ENCODE data around the gene MED9.

MED9 gene

DNA sequence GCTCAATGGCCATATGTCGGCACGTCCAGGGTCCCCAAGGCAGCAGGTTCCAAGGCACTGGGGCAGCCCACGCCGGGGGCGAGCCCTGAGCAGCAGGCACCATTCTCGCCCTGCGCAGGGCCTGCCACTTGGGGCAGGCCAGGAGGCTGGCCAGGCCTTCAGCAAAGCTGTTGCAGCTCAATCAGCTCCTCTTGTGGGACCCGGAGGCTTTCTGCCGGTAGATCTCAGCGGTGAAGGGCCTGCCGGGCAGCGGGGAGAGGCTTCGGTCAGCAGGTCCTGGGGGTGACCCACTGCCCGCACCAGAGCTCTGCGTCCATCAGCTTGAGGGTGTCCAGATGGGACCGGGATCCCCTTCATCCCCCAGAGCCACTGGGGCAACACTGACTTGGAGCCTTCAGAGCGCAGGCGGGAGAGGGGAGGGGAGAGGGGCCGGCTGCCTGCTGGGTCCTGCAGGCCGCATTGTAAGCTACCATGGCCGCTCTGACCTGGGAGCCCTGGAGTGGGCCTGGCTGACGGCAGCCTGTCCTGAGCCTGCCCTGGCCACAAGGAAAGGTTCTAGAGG is 28.9 kb downstream of the MED9 start:
- no peak for DNase-seq (ENCODE audit: insufficient read length, low spot score)
- no peak for FAIRE-seq
- TF ChIP-seq, protein P1, sequence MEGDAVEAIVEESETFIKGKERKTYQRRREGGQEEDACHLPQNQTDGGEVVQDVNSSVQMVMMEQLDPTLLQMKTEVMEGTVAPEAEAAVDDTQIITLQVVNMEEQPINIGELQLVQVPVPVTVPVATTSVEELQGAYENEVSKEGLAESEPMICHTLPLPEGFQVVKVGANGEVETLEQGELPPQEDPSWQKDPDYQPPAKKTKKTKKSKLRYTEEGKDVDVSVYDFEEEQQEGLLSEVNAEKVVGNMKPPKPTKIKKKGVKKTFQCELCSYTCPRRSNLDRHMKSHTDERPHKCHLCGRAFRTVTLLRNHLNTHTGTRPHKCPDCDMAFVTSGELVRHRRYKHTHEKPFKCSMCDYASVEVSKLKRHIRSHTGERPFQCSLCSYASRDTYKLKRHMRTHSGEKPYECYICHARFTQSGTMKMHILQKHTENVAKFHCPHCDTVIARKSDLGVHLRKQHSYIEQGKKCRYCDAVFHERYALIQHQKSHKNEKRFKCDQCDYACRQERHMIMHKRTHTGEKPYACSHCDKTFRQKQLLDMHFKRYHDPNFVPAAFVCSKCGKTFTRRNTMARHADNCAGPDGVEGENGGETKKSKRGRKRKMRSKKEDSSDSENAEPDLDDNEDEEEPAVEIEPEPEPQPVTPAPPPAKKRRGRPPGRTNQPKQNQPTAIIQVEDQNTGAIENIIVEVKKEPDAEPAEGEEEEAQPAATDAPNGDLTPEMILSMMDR (IDR thresholded peaks at IDR 0.05; ENCODE audit: insufficient read depth, missing control alignments), result no peak

DNA sequence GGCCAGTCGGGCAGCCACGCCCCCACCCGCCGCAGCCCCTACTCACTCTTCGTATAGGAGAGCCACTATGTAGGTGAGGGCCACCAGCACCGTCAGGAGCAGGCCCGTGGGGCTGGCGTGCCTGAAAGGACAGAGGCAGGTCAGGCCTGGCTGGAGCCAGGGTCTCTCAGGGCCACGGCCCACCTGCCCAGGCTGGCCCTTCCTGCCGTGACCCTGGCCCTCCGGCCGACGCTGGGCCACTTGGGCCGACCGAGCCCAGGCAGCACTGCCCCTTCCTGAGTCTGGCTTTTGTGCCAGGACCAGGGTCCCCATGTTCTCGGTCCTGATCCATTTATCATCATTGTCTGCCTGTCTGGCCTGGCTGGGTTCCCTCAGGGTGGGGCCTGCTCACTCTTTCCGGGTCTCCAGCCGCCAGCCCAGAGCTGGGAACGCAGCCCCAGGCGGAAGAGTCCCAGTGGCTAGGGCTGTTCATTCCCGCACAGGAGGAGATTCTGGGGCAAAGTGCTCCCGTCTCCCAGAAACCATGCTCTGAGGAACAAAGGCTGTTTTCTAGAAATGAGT is 29.5 kb downstream of the MED9 start:
- DNase-seq (ENCODE audit: insufficient read length, low spot score), result no peak
- FAIRE-seq, result no peak

DNA sequence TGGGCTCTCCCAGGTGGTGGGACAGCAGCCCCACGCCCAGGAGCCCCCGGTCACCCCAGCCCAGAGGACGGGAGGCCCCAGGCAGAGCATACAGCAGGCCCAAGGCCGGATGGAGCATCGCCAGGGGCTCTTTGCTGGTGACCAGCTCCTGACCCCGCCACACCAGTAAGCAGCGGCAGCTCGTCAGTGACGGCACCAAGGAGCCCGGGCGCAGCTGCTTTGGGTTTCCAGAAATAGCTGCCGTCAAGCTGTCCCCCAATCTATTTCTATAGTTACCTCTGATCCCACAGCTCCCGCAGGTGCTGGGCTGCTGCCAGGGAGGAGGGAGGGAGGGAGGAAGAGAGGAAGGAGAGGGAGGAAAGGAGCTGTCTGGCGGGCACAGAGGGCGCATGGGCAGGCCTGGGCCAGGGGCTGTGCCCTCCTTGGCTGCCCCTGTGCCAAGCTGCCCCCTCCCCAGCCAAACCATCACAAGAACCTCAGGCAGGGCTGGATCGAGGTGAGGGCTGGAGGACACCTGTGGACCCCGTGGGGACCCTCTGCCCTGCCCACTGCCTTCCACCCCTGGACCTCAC is 30.2 kb downstream of the MED9 start:
- FAIRE-seq, result no peak
- TF ChIP-seq, protein P1 (IDR thresholded peaks at IDR 0.05; ENCODE audit: insufficient read depth, missing control alignments), result no peak
- no peak for DNase-seq (ENCODE audit: insufficient read length, low spot score)

More for the DNA sequence above, 29.5 kb downstream of the MED9 start:
- TF ChIP-seq, protein P1 (IDR thresholded peaks at IDR 0.05; ENCODE audit: insufficient read depth, missing control alignments), result no peak

DNA sequence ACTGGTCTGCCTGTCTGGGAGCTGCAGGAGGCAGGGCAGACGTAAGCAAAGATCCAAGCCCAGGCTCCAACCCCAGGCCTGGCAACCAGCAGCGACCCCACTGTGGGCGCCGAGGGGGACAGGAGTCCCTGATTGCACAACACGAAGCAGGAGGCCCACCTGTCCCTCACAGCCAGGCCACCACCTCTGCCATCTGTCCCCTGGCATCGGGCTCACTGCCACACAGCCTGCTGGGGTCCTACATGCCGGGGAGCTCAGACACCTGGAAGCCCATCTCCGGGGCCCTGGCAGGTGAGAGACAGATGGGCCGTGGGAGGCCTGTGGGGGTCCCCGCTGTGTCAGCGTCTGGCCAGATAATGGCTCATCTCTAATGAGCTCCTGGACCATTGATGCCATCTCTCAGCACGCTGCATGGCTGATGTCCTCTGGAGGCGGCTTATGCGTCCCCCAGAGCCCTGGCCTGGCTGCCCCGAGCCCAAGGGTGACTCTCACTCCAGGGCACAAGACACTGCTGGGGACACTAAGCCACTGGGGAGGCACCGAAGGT is 30.7 kb downstream of the MED9 start:
- DNase-seq (ENCODE audit: insufficient read length, low spot score) (no peak), FAIRE-seq (no peak)
- TF ChIP-seq, protein P1 (IDR thresholded peaks at IDR 0.05; ENCODE audit: insufficient read depth, missing control alignments), result no peak

DNA sequence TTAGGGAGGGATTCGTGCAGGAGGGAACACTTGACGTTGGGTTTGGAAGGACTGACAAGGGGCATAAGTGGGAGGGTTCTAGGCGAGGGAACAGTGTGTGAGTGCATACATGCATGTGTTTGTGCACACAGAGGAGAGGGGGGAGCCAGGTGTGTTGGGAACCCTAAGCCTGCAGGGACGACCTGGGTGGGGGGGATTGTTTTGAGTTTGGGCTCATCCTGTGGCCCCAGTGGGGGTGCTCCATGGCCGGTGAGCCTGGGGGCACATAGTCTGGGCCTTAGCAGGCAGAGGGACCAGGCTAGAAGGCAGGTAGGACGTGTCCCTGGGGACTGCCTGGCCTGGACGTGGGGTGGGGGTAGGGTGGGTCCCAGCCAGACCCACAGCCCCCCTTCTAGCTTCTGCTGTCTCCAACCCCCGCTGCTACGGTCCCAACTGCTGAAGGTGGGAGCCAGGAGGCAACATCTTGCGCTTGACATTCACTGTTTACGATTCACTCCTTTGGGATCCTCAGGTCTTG is 31.3 kb downstream of the MED9 start:
- FAIRE-seq (no peak), DNase-seq (ENCODE audit: insufficient read length, low spot score) (no peak)
- TF ChIP-seq, protein P1 (IDR thresholded peaks at IDR 0.05; ENCODE audit: insufficient read depth, missing control alignments), result no peak

DNA sequence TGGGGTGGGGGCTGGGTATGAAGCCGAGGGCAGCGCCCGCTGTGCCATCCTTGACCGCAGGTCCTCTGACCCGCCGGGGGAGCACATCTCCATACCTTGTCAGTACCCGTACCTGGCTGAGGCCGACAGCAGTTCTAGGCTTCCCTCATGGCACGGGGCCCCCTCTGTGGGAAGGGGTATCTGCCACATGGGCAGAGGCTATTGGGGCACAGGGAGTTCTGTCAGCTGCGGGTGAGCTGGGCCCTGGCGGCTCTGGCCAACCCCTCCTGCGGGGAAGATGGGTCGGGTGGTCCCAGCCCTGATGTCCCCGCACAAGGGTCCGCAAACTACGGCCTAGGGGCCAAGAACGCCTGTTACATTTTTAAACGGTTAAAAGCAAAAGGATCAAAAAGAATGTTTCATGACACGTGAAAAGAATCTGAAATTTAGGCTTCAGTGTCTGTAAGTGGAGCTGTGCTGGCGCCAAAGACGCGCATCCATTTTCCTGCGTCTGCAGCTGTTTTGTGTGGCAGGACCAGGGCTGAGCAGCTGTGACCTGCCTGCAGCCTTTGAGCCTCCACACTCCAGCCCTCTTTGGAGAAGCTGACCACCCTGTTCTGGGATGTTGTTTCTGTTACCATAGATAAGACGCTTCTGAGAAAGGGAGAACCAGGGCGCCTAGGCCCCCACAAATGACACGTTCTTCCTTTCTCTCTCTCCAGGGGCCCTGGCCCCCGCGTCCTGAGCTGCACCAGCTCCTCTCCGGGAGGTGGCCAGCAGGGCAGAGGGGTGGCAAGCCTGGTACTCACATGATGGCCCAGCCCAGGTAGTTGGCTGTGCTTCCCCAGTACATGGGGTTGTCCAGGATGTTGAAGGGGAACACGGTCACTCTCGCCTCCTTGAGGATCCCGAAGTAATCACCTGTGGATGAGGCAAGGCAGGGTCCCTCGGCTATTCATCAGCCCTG is 32.1 kb downstream of the MED9 start:
- FAIRE-seq, result no peak
- TF ChIP-seq, protein P1 (IDR thresholded peaks at IDR 0.05; ENCODE audit: insufficient read depth, missing control alignments), result no peak
- no peak for DNase-seq (ENCODE audit: insufficient read length, low spot score)

Measured in D721Med (cell line).